Bone marrow (tissue), 2 donors: Measurements from ENCODE around the gene CRACR2A.

Experiments
- DNase-seq, 2 donors: peaks; one replicate each; lab custom pipeline; 2025; lab: John Stamatoyannopoulos, UW

The CRACR2A gene

DNA sequence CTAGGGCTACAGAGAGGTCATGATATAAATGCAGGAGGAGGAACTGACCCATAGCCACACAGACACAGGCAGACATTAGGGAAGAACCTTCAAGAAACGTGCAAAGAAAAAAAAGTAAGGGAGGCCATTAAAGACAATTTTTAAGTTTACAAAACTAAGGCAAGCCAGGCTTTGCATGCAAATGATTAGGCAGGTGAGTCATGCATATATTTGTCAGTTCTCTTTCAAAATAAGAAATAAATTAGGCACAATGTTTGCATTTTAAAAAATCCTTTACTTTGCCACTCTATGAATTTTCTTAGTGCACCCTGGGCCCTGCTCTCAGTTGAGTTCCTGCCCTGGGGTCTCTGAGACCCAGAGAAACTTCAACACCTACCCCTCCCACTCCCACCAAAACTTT lies 186.9 kb downstream of the CRACR2A start:
- DNase-seq, result no peak
